OCI-LY1 (cell line): ENCODE measurements around the gene MYO16.

Experiments used
- EZH2 ChIP-seq: fragments of 200-600 bp; sonication (generic), shearing (Covaris generic); IDR thresholded peaks from 2 replicates; pipeline ENCODE4 v1.8.0; 2017; ENCODE audit warnings: borderline replicate concordance, mixed run types, mild to moderate bottlenecking, antibody characterized with exemption, low read length, moderate library complexity, mixed read lengths
- TF ChIP-seq, protein P1 (sequence below): fragments of 200-600 bp; sonication (generic), shearing (Covaris generic); IDR thresholded peaks from 2 replicates; pipeline ENCODE4 v1.5.1; 2017; ENCODE audit warnings: mild to moderate bottlenecking, antibody characterized with exemption, low read length, moderate library complexity, mixed read lengths

GRCh38 chr13:108645376-108645775 lies 16.0 kb downstream of the MYO16 start:
- TF ChIP-seq, protein P1, sequence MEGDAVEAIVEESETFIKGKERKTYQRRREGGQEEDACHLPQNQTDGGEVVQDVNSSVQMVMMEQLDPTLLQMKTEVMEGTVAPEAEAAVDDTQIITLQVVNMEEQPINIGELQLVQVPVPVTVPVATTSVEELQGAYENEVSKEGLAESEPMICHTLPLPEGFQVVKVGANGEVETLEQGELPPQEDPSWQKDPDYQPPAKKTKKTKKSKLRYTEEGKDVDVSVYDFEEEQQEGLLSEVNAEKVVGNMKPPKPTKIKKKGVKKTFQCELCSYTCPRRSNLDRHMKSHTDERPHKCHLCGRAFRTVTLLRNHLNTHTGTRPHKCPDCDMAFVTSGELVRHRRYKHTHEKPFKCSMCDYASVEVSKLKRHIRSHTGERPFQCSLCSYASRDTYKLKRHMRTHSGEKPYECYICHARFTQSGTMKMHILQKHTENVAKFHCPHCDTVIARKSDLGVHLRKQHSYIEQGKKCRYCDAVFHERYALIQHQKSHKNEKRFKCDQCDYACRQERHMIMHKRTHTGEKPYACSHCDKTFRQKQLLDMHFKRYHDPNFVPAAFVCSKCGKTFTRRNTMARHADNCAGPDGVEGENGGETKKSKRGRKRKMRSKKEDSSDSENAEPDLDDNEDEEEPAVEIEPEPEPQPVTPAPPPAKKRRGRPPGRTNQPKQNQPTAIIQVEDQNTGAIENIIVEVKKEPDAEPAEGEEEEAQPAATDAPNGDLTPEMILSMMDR: no peak
- TF ChIP-seq EZH2: no peak
